ENCODE measurements around the gene LMX1A.

The LMX1A gene

GRCh38 chr1:165226326-165226725, 130.2 kb downstream of the LMX1A start:
- in situ Hi-C loops (cut with HindIII; ENCODE audit: low sequenced_read_pairs) = no loop called here

GRCh38 chr1:165225650-165226049, 130.9 kb downstream of the LMX1A start:
- in situ Hi-C loops (cut with HindIII; ENCODE audit: low sequenced_read_pairs) = no loop called here

GRCh38 chr1:165225062-165225461, 131.5 kb downstream of the LMX1A start:
- in situ Hi-C loops (cut with HindIII; ENCODE audit: low sequenced_read_pairs) = no loop called here

GRCh38 chr1:165224504-165224903, 132.0 kb downstream of the LMX1A start:
- in situ Hi-C loops (cut with HindIII; ENCODE audit: low sequenced_read_pairs) = no loop called here

GRCh38 chr1:165222580-165222979, 133.9 kb downstream of the LMX1A start:
- in situ Hi-C loops (cut with HindIII; ENCODE audit: low sequenced_read_pairs) = no loop called here

- in situ Hi-C loops (cut with HindIII; ENCODE audit: low sequenced_read_pairs) = no loop called here
Observed at GRCh38 chr1:165218731-165219130, 137.8 kb downstream of the LMX1A start.

GRCh38 chr1:165217958-165218357, 138.6 kb downstream of the LMX1A start:
- in situ Hi-C loops (cut with HindIII; ENCODE audit: low sequenced_read_pairs) = no loop called here

- in situ Hi-C loops (cut with HindIII; ENCODE audit: low sequenced_read_pairs) = no loop called here
Observed at GRCh38 chr1:165216254-165216653, 140.3 kb downstream of the LMX1A start.

- in situ Hi-C loops (cut with HindIII; ENCODE audit: low sequenced_read_pairs) = no loop called here
Observed at GRCh38 chr1:165215676-165216075, 140.8 kb downstream of the LMX1A start.

GRCh38 chr1:165212229-165212628, 144.3 kb downstream of the LMX1A start:
- in situ Hi-C loops (cut with HindIII; ENCODE audit: low sequenced_read_pairs) = no loop called here

GRCh38 chr1:165207853-165208515, 148.5 kb downstream of the LMX1A start:
- in situ Hi-C loops (cut with HindIII; ENCODE audit: low sequenced_read_pairs) = no loop called here

GRCh38 chr1:165205145-165205544, 151.4 kb downstream of the LMX1A start:
- in situ Hi-C loops (cut with HindIII; ENCODE audit: low sequenced_read_pairs) = no loop called here

- in situ Hi-C loops (cut with HindIII; ENCODE audit: low sequenced_read_pairs) = no loop called here
Observed at GRCh38 chr1:165204548-165204947, 152.0 kb downstream of the LMX1A start.

GRCh38 chr1:165191087-165191486, 165.4 kb downstream of the LMX1A start:
- in situ Hi-C loops (cut with HindIII; ENCODE audit: low sequenced_read_pairs) = no loop called here

GRCh38 chr1:165189913-165190312, 166.6 kb downstream of the LMX1A start:
- in situ Hi-C loops (cut with HindIII; ENCODE audit: low sequenced_read_pairs) = no loop called here

- in situ Hi-C loops (cut with HindIII; ENCODE audit: low sequenced_read_pairs) = no loop called here
Observed at GRCh38 chr1:165189011-165189410, 167.5 kb downstream of the LMX1A start.

- in situ Hi-C loops (cut with HindIII; ENCODE audit: low sequenced_read_pairs) = no loop called here
Observed at GRCh38 chr1:165187031-165188009, 169.2 kb downstream of the LMX1A start.

GRCh38 chr1:165185161-165185889, 171.2 kb downstream of the LMX1A start:
- in situ Hi-C loops (cut with HindIII; ENCODE audit: low sequenced_read_pairs) = no loop called here

- in situ Hi-C loops (cut with HindIII; ENCODE audit: low sequenced_read_pairs) = no loop called here
Observed at GRCh38 chr1:165182975-165183374, 173.5 kb downstream of the LMX1A start.

- in situ Hi-C loops (cut with HindIII; ENCODE audit: low sequenced_read_pairs) = no loop called here
Observed at GRCh38 chr1:165179306-165179705, 177.2 kb downstream of the LMX1A start.

- in situ Hi-C loops (cut with HindIII; ENCODE audit: low sequenced_read_pairs) = no loop called here
Observed at GRCh38 chr1:165174491-165174890, 182.0 kb downstream of the LMX1A start.
